ENCODE data around the gene LGALS3.

LGALS3 gene

GRCh38 chr14:55125403-55125802 lies 3.6 kb upstream of the LGALS3 start:
- TF ChIP-seq, protein P1, sequence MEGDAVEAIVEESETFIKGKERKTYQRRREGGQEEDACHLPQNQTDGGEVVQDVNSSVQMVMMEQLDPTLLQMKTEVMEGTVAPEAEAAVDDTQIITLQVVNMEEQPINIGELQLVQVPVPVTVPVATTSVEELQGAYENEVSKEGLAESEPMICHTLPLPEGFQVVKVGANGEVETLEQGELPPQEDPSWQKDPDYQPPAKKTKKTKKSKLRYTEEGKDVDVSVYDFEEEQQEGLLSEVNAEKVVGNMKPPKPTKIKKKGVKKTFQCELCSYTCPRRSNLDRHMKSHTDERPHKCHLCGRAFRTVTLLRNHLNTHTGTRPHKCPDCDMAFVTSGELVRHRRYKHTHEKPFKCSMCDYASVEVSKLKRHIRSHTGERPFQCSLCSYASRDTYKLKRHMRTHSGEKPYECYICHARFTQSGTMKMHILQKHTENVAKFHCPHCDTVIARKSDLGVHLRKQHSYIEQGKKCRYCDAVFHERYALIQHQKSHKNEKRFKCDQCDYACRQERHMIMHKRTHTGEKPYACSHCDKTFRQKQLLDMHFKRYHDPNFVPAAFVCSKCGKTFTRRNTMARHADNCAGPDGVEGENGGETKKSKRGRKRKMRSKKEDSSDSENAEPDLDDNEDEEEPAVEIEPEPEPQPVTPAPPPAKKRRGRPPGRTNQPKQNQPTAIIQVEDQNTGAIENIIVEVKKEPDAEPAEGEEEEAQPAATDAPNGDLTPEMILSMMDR (IDR thresholded peaks at IDR 0.05; ENCODE audit: control insufficient read depth, extremely low read depth, insufficient read depth), result no peak
- no peak for DNase-seq (ENCODE audit: low read depth)
- no peak overlapping the region for H3K4me3 ChIP-seq (ENCODE audit: low read depth, low read length)

DNA sequence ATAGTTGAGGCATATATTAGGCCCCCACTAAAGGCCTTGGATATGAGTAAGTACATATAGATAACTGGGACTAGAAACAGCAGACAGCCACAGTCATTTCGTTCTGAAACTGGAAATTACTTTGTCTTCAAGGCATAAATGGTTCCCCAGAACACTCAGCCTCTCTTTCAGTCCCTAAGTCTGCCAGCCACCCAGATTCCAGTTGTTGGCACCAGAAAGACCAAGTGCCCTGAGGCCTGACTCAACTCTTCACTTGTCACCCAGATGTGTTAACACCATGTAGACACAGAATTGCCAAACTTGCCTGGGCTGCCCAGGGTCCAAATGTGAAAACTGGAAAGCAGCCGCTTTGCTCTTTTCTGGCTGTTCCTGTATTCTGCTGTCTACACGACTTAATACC lies 3.0 kb upstream of the LGALS3 start:
- no peak for DNase-seq (ENCODE audit: low read depth)
- no peak overlapping the region for H3K4me3 ChIP-seq (ENCODE audit: low read depth, low read length)
- TF ChIP-seq, protein P1 (IDR thresholded peaks at IDR 0.05; ENCODE audit: control insufficient read depth, extremely low read depth, insufficient read depth), result no peak

DNA sequence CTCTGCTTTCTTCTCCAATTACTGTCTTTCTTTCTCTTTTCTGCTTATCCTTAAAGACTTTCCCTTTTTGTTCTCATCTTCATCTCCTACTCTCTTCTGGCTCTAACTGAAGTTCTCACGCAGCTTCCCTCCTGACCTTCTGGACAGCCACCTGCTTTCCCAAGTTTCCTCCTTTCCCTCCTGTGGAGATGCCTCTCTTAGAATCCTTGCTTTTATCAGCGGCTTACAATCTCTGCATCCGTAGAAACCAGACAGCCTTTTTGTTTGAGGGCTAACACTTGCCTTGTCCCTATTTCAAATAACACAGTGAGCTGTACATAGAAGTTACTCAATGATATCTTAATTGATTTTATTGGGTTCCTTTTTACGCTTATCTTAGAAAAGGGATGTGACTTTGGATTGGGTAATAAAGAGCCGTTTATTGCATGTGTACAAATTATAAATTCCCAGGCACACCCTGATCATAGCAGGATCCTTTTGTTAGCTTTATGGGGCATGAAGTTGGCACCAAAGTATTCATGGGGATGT lies 2.1 kb upstream of the LGALS3 start:
- TF ChIP-seq, protein P1 (IDR thresholded peaks at IDR 0.05; ENCODE audit: control insufficient read depth, extremely low read depth, insufficient read depth), result no peak
- H3K4me3 ChIP-seq (ENCODE audit: low read depth, low read length), result no peak overlapping the region
- peak; percentile 72 for DNase-seq (ENCODE audit: low read depth)

DNA sequence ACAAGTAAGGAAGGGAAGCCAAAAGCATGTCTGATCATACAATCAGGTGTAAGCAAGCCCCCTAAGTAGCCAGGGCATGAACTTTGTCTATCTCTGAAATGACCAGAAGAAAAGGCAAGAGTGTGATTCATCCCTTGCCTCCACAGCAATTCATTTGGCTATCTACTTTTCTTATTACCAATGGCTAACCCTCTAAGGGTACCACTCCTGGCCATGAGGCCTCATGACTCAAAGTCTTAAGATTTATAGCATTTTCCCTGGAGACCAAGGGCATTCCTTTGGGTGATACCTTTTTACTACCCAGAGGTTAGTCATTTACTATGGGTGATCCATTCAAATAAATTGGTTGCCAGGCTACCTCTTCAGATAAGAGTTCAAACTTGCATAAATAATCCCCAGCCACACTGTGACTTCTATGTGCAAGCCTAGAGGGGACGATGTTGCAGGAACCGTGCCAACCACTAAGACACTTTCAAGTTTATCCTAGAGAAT lies 1.5 kb upstream of the LGALS3 start:
- no peak overlapping the region for H3K4me3 ChIP-seq (ENCODE audit: low read depth, low read length)
- no peak for DNase-seq (ENCODE audit: low read depth)
- TF ChIP-seq, protein P1 (IDR thresholded peaks at IDR 0.05; ENCODE audit: control insufficient read depth, extremely low read depth, insufficient read depth), result no peak

DNA sequence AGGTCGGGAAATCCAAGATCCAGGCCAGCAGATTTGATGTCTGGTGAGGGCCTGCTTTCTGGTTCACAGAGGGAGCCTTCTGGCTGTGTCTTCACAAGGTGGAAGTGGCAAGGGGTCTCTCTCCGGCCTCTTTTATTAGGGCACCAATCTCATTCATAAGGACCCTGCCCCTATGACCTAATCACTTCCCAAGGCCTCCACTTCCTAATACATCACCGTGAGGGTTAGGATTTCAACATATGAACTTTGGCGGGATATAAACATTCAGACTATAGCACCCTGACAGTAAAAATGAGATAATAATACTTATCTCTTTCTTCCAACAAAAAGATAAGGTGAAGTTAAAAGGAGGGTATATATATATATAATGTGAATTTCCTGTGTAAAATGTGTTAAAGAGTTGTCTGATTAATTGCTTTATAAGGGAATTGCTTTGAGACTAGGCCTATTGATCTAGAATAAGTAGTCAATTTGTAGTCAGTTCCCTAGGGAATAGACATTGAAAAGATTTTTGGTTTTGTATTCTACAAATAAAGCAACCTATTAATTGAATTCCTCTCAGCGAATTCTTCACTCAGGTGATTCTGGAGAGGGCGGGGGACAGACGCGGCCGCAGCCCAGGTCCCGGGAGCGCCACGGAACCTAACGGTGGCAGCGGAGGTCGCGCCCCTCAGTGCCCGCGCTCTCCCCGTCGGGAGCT lies 516 bp upstream of the LGALS3 start:
- no peak for DNase-seq (ENCODE audit: low read depth)
- TF ChIP-seq, protein P1 (IDR thresholded peaks at IDR 0.05; ENCODE audit: control insufficient read depth, extremely low read depth, insufficient read depth), result no peak

DNA sequence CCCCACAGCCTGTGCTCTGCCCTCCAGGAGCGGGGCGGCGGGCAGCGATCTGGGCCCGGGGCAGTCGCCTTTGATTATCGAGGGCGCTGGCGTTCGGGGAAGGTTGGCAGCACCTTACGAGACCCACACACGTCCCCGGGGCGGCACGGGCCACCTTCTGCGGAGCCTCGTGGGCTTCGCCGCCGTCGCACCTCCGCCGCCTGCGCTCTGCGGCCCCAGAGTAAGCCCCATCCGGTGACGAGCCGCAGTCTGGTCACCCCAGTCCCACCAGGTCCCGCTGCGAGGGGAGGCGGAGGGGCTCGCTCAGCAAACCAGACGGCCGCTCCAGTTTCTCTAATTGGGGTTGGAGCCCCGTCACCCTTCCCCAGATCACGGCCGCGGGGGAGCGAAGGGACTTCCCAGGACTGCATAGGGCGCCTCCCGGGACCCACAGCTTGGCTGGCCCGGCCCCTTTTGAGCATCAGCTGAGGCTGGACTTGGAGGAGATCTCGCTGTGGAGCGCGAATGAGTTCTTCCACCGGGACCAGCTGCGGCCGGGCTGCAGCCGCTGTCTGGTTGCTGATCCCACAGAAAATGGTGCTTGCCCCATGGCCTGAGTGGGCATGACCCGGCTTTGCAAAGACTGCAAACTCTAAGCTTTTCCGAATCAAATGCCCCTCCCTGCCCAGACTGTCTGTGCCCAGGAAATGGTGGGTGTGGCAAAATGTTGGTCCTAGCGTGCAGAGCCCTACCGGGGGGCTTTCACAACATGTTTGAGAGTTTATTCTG lies 560 bp downstream of the LGALS3 start:
- TF ChIP-seq, protein P1 (IDR thresholded peaks at IDR 0.05; ENCODE audit: control insufficient read depth, extremely low read depth, insufficient read depth), result no peak
- no peak overlapping the region for H3K4me3 ChIP-seq (ENCODE audit: low read depth, low read length)
- no peak for DNase-seq (ENCODE audit: low read depth)

More for the DNA sequence above, 516 bp upstream of the LGALS3 start:
- no peak overlapping the region for H3K4me3 ChIP-seq (ENCODE audit: low read depth, low read length)
